ENCODE results near the gene MIA3.
"Not testable (repeated sequence)": the region's sequence is repeated elsewhere in the genome, so short reads cannot be mapped to it uniquely, and the experiment has no call there.

MIA3 gene

DNA sequence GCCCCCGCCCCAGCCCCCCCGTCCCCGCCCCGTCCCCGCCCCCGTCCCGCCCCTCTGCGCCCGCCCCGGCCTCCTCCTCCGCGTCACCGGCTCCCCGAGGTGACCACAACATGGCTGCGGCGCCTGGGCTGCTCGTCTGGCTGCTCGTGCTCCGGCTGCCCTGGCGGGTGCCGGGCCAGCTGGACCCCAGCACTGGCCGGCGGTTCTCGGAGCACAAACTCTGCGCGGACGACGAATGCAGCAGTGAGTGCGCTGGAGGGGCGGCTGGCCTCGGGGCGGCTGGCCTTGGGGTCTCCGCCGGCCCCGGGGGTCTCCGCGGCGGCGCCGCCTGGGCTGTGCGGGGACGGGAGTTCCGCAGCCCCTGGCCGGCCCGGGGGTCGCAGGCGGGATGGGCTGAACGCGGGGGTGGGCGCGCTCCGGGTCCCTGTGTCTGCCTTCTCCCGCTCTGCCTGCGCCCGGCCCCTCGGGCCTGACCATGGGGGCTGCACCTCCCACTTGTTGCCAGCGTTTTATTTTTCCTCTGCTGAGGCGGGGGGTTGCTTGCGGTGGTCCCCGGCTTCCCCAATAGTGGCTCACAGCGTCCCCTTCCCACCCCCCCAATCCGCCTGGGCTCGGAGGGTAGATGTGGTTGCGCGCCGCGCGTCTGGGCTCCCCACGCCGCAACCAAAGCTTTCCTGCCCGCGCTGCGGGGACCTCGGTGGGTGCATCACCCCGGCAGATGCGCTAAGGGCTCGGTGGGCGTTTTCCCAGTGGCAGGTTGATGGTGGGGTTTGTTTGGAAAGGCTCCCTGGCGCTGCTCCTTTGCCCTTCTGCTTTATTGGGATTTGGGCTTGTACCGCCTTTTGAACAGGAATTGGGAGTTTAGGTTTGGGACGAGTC lies at the start of gene MIA3:
Gene MIA3, plus strand, starts transcription at position 97 of the 879 bp plus-strand sequence. Its CDS starts 14 bp downstream, at position 111.
- peak; percentile 36 to 49 for DNase-seq

GRCh38 chr1:222570837-222571236 lies 47.1 kb upstream of the MIA3 start:
- DNase-seq, result no peak

DNA sequence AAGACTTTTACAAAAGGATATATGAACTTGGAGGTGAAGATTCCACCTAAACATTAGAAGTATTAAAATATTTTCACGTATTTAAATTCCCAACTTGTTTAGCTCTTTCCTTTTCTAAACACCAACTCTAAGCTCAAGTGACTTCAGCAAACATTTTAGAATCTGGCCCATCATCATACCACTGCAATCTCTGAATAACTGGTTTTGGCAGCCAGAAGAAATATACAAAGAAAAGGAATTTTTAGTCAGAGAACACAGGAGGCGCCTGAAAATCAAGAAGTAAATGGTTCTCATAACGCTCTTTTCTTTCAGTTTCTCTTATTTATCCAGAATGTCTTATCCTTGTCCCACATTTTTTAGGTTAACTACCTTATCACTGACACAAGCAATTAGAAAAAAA lies 38.6 kb upstream of the MIA3 start:
- no peak for DNase-seq

DNA sequence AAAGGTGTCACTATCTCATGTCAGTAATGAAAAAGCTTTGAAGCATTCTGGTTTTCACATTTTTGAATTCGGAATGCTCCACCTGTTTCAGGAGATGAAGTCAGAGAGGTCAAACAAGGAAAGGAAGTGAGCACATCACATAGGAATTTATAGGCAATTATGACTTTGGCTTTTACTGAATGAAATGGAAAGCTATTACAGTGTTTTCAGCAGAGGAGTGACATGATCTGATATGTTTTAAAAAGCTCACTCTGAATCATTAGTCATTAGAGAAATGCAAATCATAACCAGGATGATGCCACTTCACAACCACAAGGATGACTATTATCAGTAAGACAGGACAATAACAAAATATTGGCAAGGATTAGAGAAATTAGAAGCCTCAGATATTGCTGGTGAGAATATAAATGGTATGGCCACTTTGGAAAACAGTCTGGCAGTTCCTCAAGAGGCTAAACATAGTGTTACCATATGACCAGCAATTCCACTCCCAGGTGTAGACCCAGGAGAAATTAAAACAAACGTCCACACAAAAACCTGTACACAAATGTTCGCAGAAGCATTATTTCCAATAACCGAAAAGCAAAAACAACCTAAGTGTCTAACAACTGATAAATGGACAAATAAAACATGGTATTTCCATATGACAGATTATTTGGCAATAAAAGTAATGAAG lies 35.7 kb upstream of the MIA3 start:
- DNase-seq, result no peak

DNA sequence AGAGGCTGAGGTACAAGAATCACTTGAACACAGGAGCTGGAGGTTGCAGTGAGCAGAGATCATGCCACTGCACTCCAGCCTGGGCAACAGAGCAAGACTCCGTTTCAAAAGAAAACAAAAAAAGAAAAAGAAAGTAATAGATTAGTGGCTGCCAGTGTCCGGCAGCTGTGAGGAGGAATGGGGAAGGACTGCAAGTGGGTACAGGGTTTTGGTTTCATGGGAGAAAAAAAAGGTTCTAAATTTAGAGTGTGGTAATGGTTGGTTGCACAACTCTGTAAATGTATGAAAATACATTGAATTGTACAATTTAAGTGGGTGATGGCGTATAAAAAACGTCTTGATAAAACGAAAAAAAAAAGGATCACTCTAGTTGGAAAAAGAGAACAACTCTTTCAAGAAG lies 34.8 kb upstream of the MIA3 start:
- peak in 1 of 2 donors; percentile 12 for DNase-seq

DNA sequence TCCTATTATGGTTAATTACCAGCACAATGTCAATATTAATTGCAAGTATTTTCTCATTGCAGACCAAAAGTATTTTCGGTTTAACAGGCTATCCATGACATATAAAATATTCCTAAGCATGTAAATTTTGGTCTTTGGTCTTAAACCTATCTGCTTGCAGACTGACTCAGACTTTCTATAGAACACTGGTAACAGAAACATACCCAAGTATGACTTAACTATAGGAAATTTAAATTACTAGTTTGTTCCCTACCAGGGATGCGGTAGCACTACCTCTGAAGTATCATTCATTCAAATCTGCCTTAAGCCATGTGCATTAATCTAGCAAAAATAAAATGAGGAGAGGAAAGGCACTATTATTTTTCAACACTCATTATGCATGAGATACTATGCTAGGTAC lies 31.1 kb upstream of the MIA3 start:
- no peak for DNase-seq

GRCh38 chr1:222588135-222588534 lies 29.8 kb upstream of the MIA3 start:
- no peak for DNase-seq

- DNase-seq, result peak; percentile 87 to 88
These were observed 28.2 kb upstream of the MIA3 start, which contains the start of gene TAF1A for GRCh38 chr1:222589462-222590302. TSS of gene TAF1A (minus strand) at chr1:222589933.

DNA sequence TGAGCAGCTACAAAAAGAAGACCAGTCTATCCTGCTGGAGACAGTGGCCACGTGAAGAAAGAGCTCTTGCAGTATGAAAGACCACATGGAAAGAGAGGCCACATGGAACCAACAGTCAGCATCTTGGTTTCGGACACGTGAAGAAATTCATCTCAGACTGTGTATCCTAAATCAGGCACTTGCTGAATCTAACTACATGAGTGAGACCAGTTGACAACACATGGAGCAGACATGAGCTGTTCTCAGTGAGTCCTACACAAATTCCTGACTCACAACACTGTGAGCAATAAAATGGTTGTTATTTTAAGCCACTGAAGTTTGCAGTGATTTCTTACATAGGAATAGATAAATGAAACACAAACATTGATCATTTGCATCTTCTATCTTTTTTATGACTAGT lies 25.7 kb upstream of the MIA3 start:
- DNase-seq, result no peak

GRCh38 chr1:222594789-222595188 lies 23.1 kb upstream of the MIA3 start:
- DNase-seq, result no peak

- no peak for DNase-seq
These were observed 21.2 kb upstream of the MIA3 start for GRCh38 chr1:222596696-222597095.

DNA sequence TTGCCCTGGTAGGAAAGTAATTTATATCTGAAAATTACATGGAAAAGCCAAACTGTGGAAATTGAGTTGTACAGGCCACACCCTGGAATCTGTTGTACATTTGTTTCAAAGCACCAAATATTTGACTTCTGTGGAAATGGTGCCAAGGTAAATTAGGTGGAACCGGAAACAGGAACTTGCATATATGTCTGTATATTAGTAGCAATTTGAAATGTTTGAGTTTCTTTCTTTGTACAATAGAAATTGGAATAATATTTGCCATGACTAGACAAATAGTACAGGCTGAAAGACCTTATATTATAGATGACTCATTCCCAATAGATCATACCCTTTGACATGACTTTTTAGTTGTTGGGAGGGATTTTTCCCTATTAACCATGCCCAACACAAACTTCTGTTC lies 17.6 kb upstream of the MIA3 start:
- no peak for DNase-seq

- DNase-seq, result no peak
These were observed 16.6 kb upstream of the MIA3 start for GRCh38 chr1:222601257-222601656.

DNA sequence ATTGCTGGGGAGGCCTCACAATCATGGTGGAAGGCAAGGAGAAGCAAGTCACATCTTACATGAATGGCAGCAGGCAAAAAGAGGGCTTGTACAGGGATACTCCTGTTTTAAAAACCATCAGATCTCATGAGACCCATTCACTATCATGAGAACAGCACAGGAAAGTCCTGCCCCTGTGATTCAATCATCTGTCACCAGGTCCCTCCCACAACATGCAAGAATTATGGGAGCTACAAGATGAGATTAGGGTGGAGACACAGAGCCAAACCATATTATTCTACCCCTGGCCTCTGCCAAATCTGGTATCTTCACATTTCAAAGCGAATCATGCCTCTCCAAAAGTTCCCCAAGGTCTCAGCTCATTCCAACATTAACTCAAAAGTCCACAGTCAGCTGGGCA lies 11.1 kb upstream of the MIA3 start:
- DNase-seq, result no peak

DNA sequence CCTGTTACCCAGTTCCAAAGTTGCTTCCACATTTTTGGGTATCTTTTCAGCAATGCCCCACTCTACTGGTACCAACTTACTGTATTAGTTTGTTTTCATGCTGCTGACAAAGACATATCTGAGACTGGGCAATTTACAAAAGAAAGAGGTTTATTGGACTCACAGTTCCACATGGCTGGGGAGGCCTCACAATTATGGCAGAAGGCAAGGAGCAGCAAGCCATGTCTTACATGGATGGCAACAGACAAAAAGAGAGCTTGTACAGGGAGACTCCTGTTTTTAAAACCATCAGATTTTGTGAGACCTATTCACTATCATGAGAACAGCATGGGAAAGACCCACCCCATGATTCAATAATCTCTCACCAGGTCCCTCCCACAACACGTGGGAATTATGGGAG lies 8.8 kb upstream of the MIA3 start:
- DNase-seq, result not testable (repeated sequence)

- DNase-seq, result no peak
These were observed 7.2 kb upstream of the MIA3 start for GRCh38 chr1:222610728-222611127.

DNA sequence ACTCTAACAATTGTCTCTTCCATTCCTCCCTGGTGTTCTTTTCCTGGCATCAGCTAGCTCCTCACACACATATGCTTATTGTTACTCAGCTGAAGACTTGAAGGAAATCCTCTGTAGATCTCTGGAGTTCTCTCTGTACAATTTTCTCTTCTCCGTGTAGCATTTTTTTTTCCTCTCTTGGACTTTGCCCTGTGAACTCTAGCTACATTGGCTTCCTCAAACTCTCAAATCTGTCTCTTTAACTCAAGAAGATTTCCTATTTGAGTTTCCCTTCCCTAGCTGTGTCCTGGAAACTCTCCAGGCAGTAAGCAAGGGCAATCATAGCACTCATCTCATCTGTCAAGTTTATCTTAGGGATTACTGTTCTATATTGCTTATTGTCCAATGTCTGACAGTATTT lies 4.3 kb upstream of the MIA3 start:
- DNase-seq, result no peak

GRCh38 chr1:222616525-222616924 lies 1.4 kb upstream of the MIA3 start:
- no peak for DNase-seq

- DNase-seq, result peak; percentile 96 to 97
These were observed 438 bp upstream of the MIA3 start for GRCh38 chr1:222617367-222617951.

- DNase-seq, result peak; percentile 2 to 12
These were observed 1.1 kb downstream of the MIA3 start for GRCh38 chr1:222618880-222619596.

DNA sequence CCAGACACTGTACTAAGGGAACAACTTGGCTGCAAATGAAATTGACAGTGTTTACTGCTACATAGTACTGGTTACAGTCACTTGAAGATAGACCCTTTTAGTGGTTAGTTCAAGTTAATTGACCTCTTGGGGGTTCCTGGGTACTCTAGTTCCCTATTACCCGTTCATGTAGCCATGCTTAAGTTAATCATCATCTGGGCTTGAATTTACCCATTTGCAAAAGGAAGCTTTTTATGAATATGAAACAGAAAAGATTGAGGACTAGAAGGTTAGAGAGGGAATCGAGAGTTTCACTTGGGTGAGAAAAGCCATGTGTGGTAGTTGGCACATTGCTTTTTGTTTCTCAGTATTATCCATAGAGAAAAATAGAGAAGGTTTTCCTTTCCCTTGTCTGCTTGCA lies 2.7 kb downstream of the MIA3 start:
- no peak for DNase-seq

GRCh38 chr1:222622765-222623164 lies 4.9 kb downstream of the MIA3 start:
- no peak for DNase-seq
